ENCODE measurements around the gene GLP1R.

Gene GLP1R

GRCh38 chr6:39086294-39086693 is 37.7 kb downstream of the GLP1R start:
- DNase-seq (ENCODE audit: low read depth), result no peak

- DNase-seq (ENCODE audit: low read depth), result no peak
Measured at GRCh38 chr6:39086711-39087110, 38.1 kb downstream of the GLP1R start.

- no peak for DNase-seq (ENCODE audit: low read depth)
Measured at GRCh38 chr6:39087197-39087596, 38.6 kb downstream of the GLP1R start.

- no peak for DNase-seq (ENCODE audit: low read depth)
Measured at GRCh38 chr6:39088331-39088730, 39.8 kb downstream of the GLP1R start.

- DNase-seq (ENCODE audit: low read depth), result no peak
Measured at GRCh38 chr6:39090036-39090435, 41.5 kb downstream of the GLP1R start.

- no peak for DNase-seq (ENCODE audit: low read depth)
Measured at GRCh38 chr6:39091220-39091619, 42.6 kb downstream of the GLP1R start.

- DNase-seq (ENCODE audit: low read depth), result no peak
Measured at GRCh38 chr6:39092124-39092523, 43.5 kb downstream of the GLP1R start.

GRCh38 chr6:39093149-39093708 is 44.6 kb downstream of the GLP1R start:
- DNase-seq (ENCODE audit: low read depth), result no peak

GRCh38 chr6:39095578-39095977 is 47.0 kb downstream of the GLP1R start:
- DNase-seq (ENCODE audit: low read depth), result no peak

- DNase-seq (ENCODE audit: low read depth), result no peak
Measured at GRCh38 chr6:39100358-39100757, 51.8 kb downstream of the GLP1R start.

GRCh38 chr6:39102071-39102820 is 53.7 kb downstream of the GLP1R start:
- no peak for DNase-seq (ENCODE audit: low read depth)

- no peak for DNase-seq (ENCODE audit: low read depth)
Measured at GRCh38 chr6:39102821-39103136, 54.2 kb downstream of the GLP1R start.

- no peak for DNase-seq (ENCODE audit: low read depth)
Measured at GRCh38 chr6:39104528-39104927, 55.9 kb downstream of the GLP1R start.

- no peak for DNase-seq (ENCODE audit: low read depth)
Measured at GRCh38 chr6:39107034-39107433, 58.5 kb downstream of the GLP1R start.

GRCh38 chr6:39107641-39108040 is 59.1 kb downstream of the GLP1R start:
- DNase-seq (ENCODE audit: low read depth), result no peak

GRCh38 chr6:39108041-39108839 is 59.7 kb downstream of the GLP1R start:
- no peak for DNase-seq (ENCODE audit: low read depth)

GRCh38 chr6:39111280-39111679 is 62.7 kb downstream of the GLP1R start:
- no peak for DNase-seq (ENCODE audit: low read depth)

- DNase-seq (ENCODE audit: low read depth), result no peak
Measured at GRCh38 chr6:39113788-39114187, 65.2 kb downstream of the GLP1R start.

- no peak for DNase-seq (ENCODE audit: low read depth)
Measured at GRCh38 chr6:39114388-39114703, 65.8 kb downstream of the GLP1R start.

GRCh38 chr6:39114704-39115599 is 66.4 kb downstream of the GLP1R start, which contains the start of gene SAYSD1:
SAYSD1 (minus strand) TSS chr6:39115186; CDS start chr6:39115089, 97 bp downstream.
- DNase-seq (ENCODE audit: low read depth), result peak; percentile 78

GRCh38 chr6:39118921-39119320 is 70.3 kb downstream of the GLP1R start:
- no peak for DNase-seq (ENCODE audit: low read depth)

GRCh38 chr6:39124114-39124513 is 75.5 kb downstream of the GLP1R start:
- no peak for DNase-seq (ENCODE audit: low read depth)

All from stimulated activated CD8-positive, alpha-beta memory T cell treated with anti-CD3 and anti-CD28 coated beads, Interleukin-15, amount 100 ng/mL, for 1 hour (primary cell).